HEK293 (cell line): ENCODE data around the gene C2orf78.

Experiments
- CTCF ChIA-PET: fragments of 350-600 bp; formaldehyde crosslinking; extraction: SDS; loops from one replicate; lab custom pipeline; 2021; ENCODE audit warnings: antibody characterized with exemption; lab: Yijun Ruan, JAX
- POLR2A ChIA-PET: fragments of 300-600 bp; formaldehyde crosslinking; extraction: SDS; loops from one replicate; lab custom pipeline; 2020; ENCODE audit warnings: antibody characterized with exemption, inconsistent platforms; lab: Yijun Ruan, JAX
- H3K27ac ChIP-seq: fragments of 200-500 bp; sonication (Bioruptor generic); 2 replicates; pipeline ENCODE4 v1.5.1; 2014; ENCODE audit warnings: low read depth, low read length, control low read depth, inconsistent platforms; ENCODE audit errors: extremely low read depth
- H3K36me3 ChIP-seq, 2 experiments: fragments of 200-500 bp in 1 of 2; sonication (Bioruptor generic) in 1 of 2; 1 replicate in 1 of 2; 2 replicates in 1 of 2; pipeline ENCODE4 v1.5.1; 2014 to 2017; ENCODE audit warnings: inconsistent platforms in 2 of 2, low read length in 2 of 2; ENCODE audit not compliant: control insufficient read depth in 2 of 2, insufficient read depth in 1 of 2
- H3K4me1 ChIP-seq: fragments of 200-500 bp; sonication (Bioruptor generic); 2 replicates; pipeline ENCODE4 v1.5.1; 2014; ENCODE audit warnings: mild to moderate bottlenecking, low read length, inconsistent platforms; ENCODE audit not compliant: control insufficient read depth, insufficient read depth
- H3K4me3 ChIP-seq: 2 replicates; pipeline ENCODE4 v1.5.1; 2011; ENCODE audit warnings: low read depth, mild to moderate bottlenecking, control low read depth, low read length, moderate library complexity
- H3K9me3 ChIP-seq: fragments of 200-500 bp; sonication (Bioruptor generic); 2 replicates; pipeline ENCODE4 v1.5.1; 2014; ENCODE audit warnings: low read depth, low read length, inconsistent platforms; ENCODE audit not compliant: control insufficient read depth, insufficient read depth
- GLI2 ChIP-seq: fragments of 450-650 bp; formaldehyde crosslinking; IDR thresholded peaks from 2 replicates; pipeline ENCODE4; 2017; ENCODE audit warnings: missing biosample characterization, missing genetic modification characterization, low read depth, borderline replicate concordance
- IKZF3 ChIP-seq: fragments of 450-650 bp; IDR thresholded peaks from 2 replicates; pipeline ENCODE4 v1.5.0; 2018; ENCODE audit warnings: missing biosample characterization, mild to moderate bottlenecking, missing genetic modification characterization, moderate library complexity
- KLF8 ChIP-seq: fragments of 450-650 bp; formaldehyde crosslinking; IDR thresholded peaks from 2 replicates; pipeline ENCODE4 v1.5.1; 2016; ENCODE audit warnings: missing biosample characterization, missing genetic modification characterization
- REST ChIP-seq: fragments of 450-650 bp; formaldehyde crosslinking; IDR thresholded peaks from 2 replicates; pipeline ENCODE4 v1.5.1; 2016; ENCODE audit warnings: missing biosample characterization, missing genetic modification characterization
- ZBTB48 ChIP-seq: fragments of 450-650 bp; formaldehyde crosslinking; IDR thresholded peaks from 2 replicates; pipeline ENCODE4 v1.5.1; 2016; ENCODE audit warnings: missing biosample characterization, missing genetic modification characterization
- ZBTB6 ChIP-seq: fragments of 450-650 bp; formaldehyde crosslinking; IDR thresholded peaks from 2 replicates; pipeline ENCODE4 v1.5.1; 2017; ENCODE audit warnings: missing biosample characterization, missing genetic modification characterization
- ZNF138 ChIP-seq: fragments of 450-650 bp; formaldehyde crosslinking; IDR thresholded peaks from 2 replicates; pipeline ENCODE4 v1.5.1; 2016; ENCODE audit warnings: missing biosample characterization, missing genetic modification characterization, borderline replicate concordance
- ZNF18 ChIP-seq: fragments of 450-650 bp; formaldehyde crosslinking; IDR thresholded peaks from 2 replicates; pipeline ENCODE4 v1.5.1; 2016; ENCODE audit warnings: missing biosample characterization, missing genetic modification characterization
- ZNF184 ChIP-seq: fragments of 450-650 bp; IDR thresholded peaks from 2 replicates; pipeline ENCODE4 v1.5.1; 2018; ENCODE audit warnings: missing biosample characterization, mild to moderate bottlenecking, missing genetic modification characterization
- ZNF223 ChIP-seq: fragments of 450-650 bp; formaldehyde crosslinking; IDR thresholded peaks from 2 replicates; pipeline ENCODE4 v1.5.1; 2016; ENCODE audit warnings: missing biosample characterization, missing genetic modification characterization
- ZNF280C ChIP-seq: fragments of 450-650 bp; formaldehyde crosslinking; IDR thresholded peaks from 2 replicates; pipeline ENCODE4 v1.5.1; 2016; ENCODE audit warnings: missing biosample characterization, missing genetic modification characterization
- ZNF362 ChIP-seq: fragments of 450-650 bp; formaldehyde crosslinking; IDR thresholded peaks from 2 replicates; pipeline ENCODE4 v1.5.1; 2016; ENCODE audit warnings: missing biosample characterization, missing genetic modification characterization
- ZNF366 ChIP-seq: fragments of 450-650 bp; formaldehyde crosslinking; conservative IDR thresholded peaks from 2 replicates; pipeline ENCODE4 v1.5.1; 2016; ENCODE audit warnings: missing biosample characterization, missing genetic modification characterization
- ZNF449 ChIP-seq: fragments of 450-650 bp; formaldehyde crosslinking; IDR thresholded peaks from 2 replicates; pipeline ENCODE4 v1.5.1; 2017; ENCODE audit warnings: missing biosample characterization, mild to moderate bottlenecking, missing genetic modification characterization, moderate library complexity
- ZNF501 ChIP-seq: fragments of 450-650 bp; formaldehyde crosslinking; IDR thresholded peaks from 2 replicates; pipeline ENCODE4 v1.5.1; 2016; ENCODE audit warnings: missing biosample characterization, missing genetic modification characterization
- ZNF580 ChIP-seq: fragments of 450-650 bp; formaldehyde crosslinking; IDR thresholded peaks from 2 replicates; pipeline ENCODE4 v1.5.1; 2016; ENCODE audit warnings: missing biosample characterization, missing genetic modification characterization
- ZNF585B ChIP-seq: fragments of 450-650 bp; formaldehyde crosslinking; IDR thresholded peaks from 2 replicates; pipeline ENCODE4 v1.5.1; 2016; ENCODE audit warnings: missing biosample characterization, missing genetic modification characterization
- ZNF658 ChIP-seq: fragments of 450-650 bp; formaldehyde crosslinking; IDR thresholded peaks from 2 replicates; pipeline ENCODE4; 2016; ENCODE audit warnings: missing biosample characterization, missing genetic modification characterization
- ZNF785 ChIP-seq: fragments of 450-650 bp; formaldehyde crosslinking; IDR thresholded peaks from 2 replicates; pipeline ENCODE4 v1.5.1; 2016; ENCODE audit warnings: missing biosample characterization, missing genetic modification characterization
- ZNF837 ChIP-seq: fragments of 450-650 bp; formaldehyde crosslinking; IDR thresholded peaks from 2 replicates; pipeline ENCODE4 v1.5.1; 2016; ENCODE audit warnings: missing biosample characterization, missing genetic modification characterization
- ZSCAN18 ChIP-seq: fragments of 450-650 bp; formaldehyde crosslinking; IDR thresholded peaks from 2 replicates; pipeline ENCODE4 v1.5.1; 2016; ENCODE audit warnings: missing biosample characterization, missing genetic modification characterization
- ZXDB ChIP-seq: fragments of 450-650 bp; formaldehyde crosslinking; IDR thresholded peaks from 2 replicates; pipeline ENCODE4 v1.5.1; 2016; ENCODE audit warnings: missing biosample characterization, missing genetic modification characterization

The C2orf78 gene

GRCh38 chr2:73821227-73821626 lies 37.2 kb downstream of the C2orf78 start:
- TF ChIP-seq ZNF585B (peak; percentile 34; the same call in 1 of the 2 replicates), ZNF501 (tag by site-specific recombination) (no peak), REST (no peak), ZBTB48 (no peak)
- Histone ChIP-seq H3K4me3 (no peak overlapping the region), H3K36me3 (no peaks in the 10 kb centered on the region), H3K4me1 (no peaks in the 10 kb centered on the region), H3K9me3 (no peaks in the 10 kb centered on the region), H3K27ac (no peak overlapping the region)
- ChIA-PET CTCF (interaction anchor here (0.5 to 1.5 kb wide), 4 partner anchors 141 to 514 kb away, joined by 3 to 7 read pairs (median 4); no protein-coding TSS in a partner anchor), POLR2A (no interaction called here)

GRCh38 chr2:73821669-73822068 lies 37.7 kb downstream of the C2orf78 start:
- CTCF ChIA-PET: interaction anchor here (0.6 to 7.7 kb wide), 8 partner anchors 9 to 781 kb away, joined by 3 to 155 read pairs (median 6); partner anchors contain the start of gene BOLA3
- Histone ChIP-seq H3K4me1 (no peaks in the 10 kb centered on the region), H3K4me3 (no peak overlapping the region), H3K36me3 (no peaks in the 10 kb centered on the region), H3K27ac (no peak overlapping the region), H3K9me3 (no peaks in the 10 kb centered on the region)
- POLR2A ChIA-PET: no interaction called here
- TF ChIP-seq ZNF280C (tag by site-specific recombination): no peak
- no peak for TF ChIP-seq ZNF223
- no peak for TF ChIP-seq ZNF580 (tag by site-specific recombination)
- TF ChIP-seq ZNF658 (tag by site-specific recombination): no peak
- TF ChIP-seq ZNF18 (tag by site-specific recombination): no peak
- no peak for TF ChIP-seq GLI2 (tag by site-specific recombination)
- no peak for TF ChIP-seq ZNF138 (tag by site-specific recombination)
- no peak for TF ChIP-seq ZXDB
- TF ChIP-seq ZBTB6 (tag by site-specific recombination): no peak
- TF ChIP-seq ZNF366 (tag by site-specific recombination): no peak
- TF ChIP-seq IKZF3 (tag by site-specific recombination): no peak
- TF ChIP-seq ZNF785 (tag by site-specific recombination): no peak
- TF ChIP-seq ZNF837 (tag by site-specific recombination): no peak
- no peak for TF ChIP-seq ZNF449 (tag by site-specific recombination)
- no peak for TF ChIP-seq ZNF362
- TF ChIP-seq KLF8: no peak
- TF ChIP-seq ZNF184 (tag by site-specific recombination): no peak
- no peak for TF ChIP-seq ZSCAN18 (tag by site-specific recombination)
